Calu3 (cell line): Measurements from ENCODE around the gene GADD45G. TPM values are rescaled to one million over a fixed set of nuclear protein-coding genes. Genes with fewer than 3 reads are reported as not detected.

Source experiments
- BruUV-seq: library from RNA; stranded (reverse); fragments of 400-500 nt; replicated peaks from 2 replicates; lab custom pipeline; 2021; lab: Mats Ljungman, UMichigan
- CTCF ChIA-PET: fragments of 300-600 bp; sonication (Branson Sonifier 250); formaldehyde crosslinking; loops from one replicate; lab custom pipeline; 2022; ENCODE audit warnings: antibody characterized with exemption; lab: Charles Lee
- DNase-seq: peaks from one replicate; pipeline ENCODE4 v3.0.0; 2022
- H3K27ac Mint-ChIP-seq: one replicate; pipeline ENCODE4 v1.8.0; 2022; ENCODE audit warnings: mixed read lengths; ENCODE audit not compliant: unreplicated experiment
- H3K27me3 Mint-ChIP-seq: one replicate; pipeline ENCODE4 v1.8.0; 2022; ENCODE audit warnings: mixed read lengths; ENCODE audit not compliant: unreplicated experiment
- H3K36me3 Mint-ChIP-seq: one replicate; pipeline ENCODE4 v1.8.0; 2022; ENCODE audit warnings: mild to moderate bottlenecking, moderate library complexity, mixed read lengths; ENCODE audit not compliant: insufficient read depth, unreplicated experiment
- H3K4me1 Mint-ChIP-seq: one replicate; pipeline ENCODE4 v1.8.0; 2022; ENCODE audit warnings: mild to moderate bottlenecking, low read depth, mixed read lengths; ENCODE audit not compliant: unreplicated experiment
- H3K4me3 Mint-ChIP-seq: one replicate; pipeline ENCODE4 v1.8.0; 2022; ENCODE audit warnings: mild to moderate bottlenecking, low read depth, moderate library complexity, mixed read lengths; ENCODE audit not compliant: unreplicated experiment
- H3K9me3 Mint-ChIP-seq: one replicate; pipeline ENCODE4 v1.8.0; 2022; ENCODE audit warnings: low read depth, mixed read lengths; ENCODE audit not compliant: unreplicated experiment
- CTCF ChIP-seq: fragments of 200-600 bp; IDR thresholded peaks from one replicate; pipeline ENCODE4 v1.8.0; 2022; ENCODE audit warnings: antibody characterized with exemption; ENCODE audit not compliant: unreplicated experiment
- intact Hi-C: fragments of 100-400 bp; cut with micrococcal nuclease; formaldehyde crosslinking; loops from one replicate; pipeline ENCODE4 v1.10.0; 2022; ENCODE audit not compliant: unreplicated experiment
- total RNA-seq: library from RNA; stranded (reverse); gene quantifications from 2 replicates; pipeline ENCODE4 v1.2.3, GENCODE V29; 2022

Gene GADD45G
- total RNA-seq, 1 experiment from 2014 or later: 1.7 TPM

GRCh38 chr9:89638359-89638758 lies 33.5 kb downstream of the GADD45G start:
- intact Hi-C loops: no loop called here
- no peak for DNase-seq
- no TSS peak for BruUV-seq
- CTCF ChIA-PET: no interaction called here
- no peak overlapping the region for H3K27ac Mint-ChIP-seq
- H3K27me3 Mint-ChIP-seq: peaks cover 43% of the 10 kb centered on the region
- H3K36me3 Mint-ChIP-seq: peaks cover 6% of the 10 kb centered on the region
- TF ChIP-seq CTCF: no peak
- no peak overlapping the region for H3K4me3 Mint-ChIP-seq
- H3K9me3 Mint-ChIP-seq: no peaks in the 10 kb centered on the region
- no peaks in the 10 kb centered on the region for H3K4me1 Mint-ChIP-seq

DNA sequence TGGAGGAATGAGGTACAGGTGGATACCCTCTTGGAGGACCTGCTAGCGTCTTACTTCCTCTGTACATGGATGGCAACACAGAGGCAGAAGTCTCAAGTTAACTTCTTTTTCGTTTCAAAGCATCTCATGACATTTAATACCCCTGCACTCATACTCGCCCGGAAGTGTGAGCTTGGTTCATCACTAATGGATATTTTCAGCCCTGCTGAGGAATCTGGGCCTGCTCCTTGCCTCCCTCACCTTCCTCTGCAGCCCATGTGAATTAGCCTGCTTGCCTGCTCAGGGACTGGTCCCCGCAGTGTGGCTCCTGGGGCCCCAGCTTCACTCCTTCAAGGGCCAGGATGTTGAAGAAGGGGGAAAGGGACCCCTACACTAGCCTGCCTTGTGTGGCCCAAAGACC lies 34.1 kb downstream of the GADD45G start:
- Mint-ChIP-seq H3K4me1 (no peaks in the 10 kb centered on the region), H3K27ac (no peak overlapping the region), H3K4me3 (no peak overlapping the region), H3K27me3 (peaks cover 42% of the 10 kb centered on the region), H3K36me3 (peaks cover 6% of the 10 kb centered on the region), H3K9me3 (no peaks in the 10 kb centered on the region)
- intact Hi-C loops: no loop called here
- CTCF ChIA-PET: no interaction called here
- BruUV-seq: no TSS peak
- DNase-seq: no peak
- no peak for TF ChIP-seq CTCF

GRCh38 chr9:89639367-89639795 lies 34.6 kb downstream of the GADD45G start:
- TF ChIP-seq CTCF: no peak
- H3K4me3 Mint-ChIP-seq: no peak overlapping the region

GRCh38 chr9:89639961-89640360 lies 35.1 kb downstream of the GADD45G start:
- H3K27me3 Mint-ChIP-seq: peaks cover 42% of the 10 kb centered on the region
- no TSS peak for BruUV-seq
- no peak overlapping the region for H3K27ac Mint-ChIP-seq
- intact Hi-C loops: no loop called here
- CTCF ChIA-PET: no interaction called here
- TF ChIP-seq CTCF: no peak
- peaks cover 6% of the 10 kb centered on the region for H3K36me3 Mint-ChIP-seq
- H3K4me1 Mint-ChIP-seq: no peaks in the 10 kb centered on the region
- H3K9me3 Mint-ChIP-seq: no peaks in the 10 kb centered on the region
- H3K4me3 Mint-ChIP-seq: no peak overlapping the region
- DNase-seq: no peak

More at GRCh38 chr9:89639367-89639795, 34.6 kb downstream of the GADD45G start:
- Mint-ChIP-seq H3K9me3 (no peaks in the 10 kb centered on the region), H3K36me3 (peaks cover 6% of the 10 kb centered on the region), H3K27me3 (peaks cover 42% of the 10 kb centered on the region), H3K4me1 (no peaks in the 10 kb centered on the region), H3K27ac (no peak overlapping the region)
- BruUV-seq: no TSS peak
- CTCF ChIA-PET: no interaction called here
- intact Hi-C loops: no loop called here
- no peak for DNase-seq
